ENCODE measurements around the gene C1orf146.
"Not testable (repeated sequence)": the region's sequence is repeated elsewhere in the genome, so short reads cannot be mapped to it uniquely, and the experiment has no call there.

Gene C1orf146

GRCh38 chr1:92274939-92275338, 57.2 kb downstream of the C1orf146 start:
- DNase-seq (ENCODE audit: low spot score) = no peak

- no peak for DNase-seq (ENCODE audit: low spot score)
Observed at GRCh38 chr1:92276082-92276481, 58.4 kb downstream of the C1orf146 start.

- no peak for DNase-seq (ENCODE audit: low spot score)
Observed at GRCh38 chr1:92277105-92277723, 59.5 kb downstream of the C1orf146 start.

GRCh38 chr1:92279781-92280180, 62.1 kb downstream of the C1orf146 start:
- not testable (repeated sequence) for DNase-seq (ENCODE audit: low spot score)

GRCh38 chr1:92281411-92281810, 63.7 kb downstream of the C1orf146 start:
- not testable (repeated sequence) for DNase-seq (ENCODE audit: low spot score)

- no peak for DNase-seq (ENCODE audit: low spot score)
Observed at GRCh38 chr1:92291372-92291999, 73.8 kb downstream of the C1orf146 start.
